Measurements from ENCODE around the gene CLEC2D.

CLEC2D gene

DNA sequence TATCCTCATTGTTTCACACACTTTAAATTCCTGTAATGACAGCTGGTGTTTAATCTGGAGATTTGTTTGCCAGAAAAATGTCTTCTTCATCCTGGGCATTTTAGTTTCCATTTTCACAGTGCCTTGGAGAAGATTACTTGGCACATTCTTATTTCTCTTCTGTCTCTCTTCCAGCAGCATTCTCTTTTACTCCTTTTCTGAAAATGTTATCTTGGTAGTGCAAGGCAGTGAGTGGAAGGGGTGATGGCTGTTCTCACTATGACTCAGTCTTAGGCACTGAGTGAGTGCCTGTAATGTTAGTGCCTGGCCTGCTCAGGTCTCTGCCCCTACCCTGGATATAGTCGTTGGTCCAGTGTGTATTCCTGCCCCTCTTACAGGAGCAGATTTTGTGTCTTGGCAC lies 50.3 kb downstream of the CLEC2D start:
- no peak overlapping the region for H3K9ac ChIP-seq (ENCODE audit: low read length)

DNA sequence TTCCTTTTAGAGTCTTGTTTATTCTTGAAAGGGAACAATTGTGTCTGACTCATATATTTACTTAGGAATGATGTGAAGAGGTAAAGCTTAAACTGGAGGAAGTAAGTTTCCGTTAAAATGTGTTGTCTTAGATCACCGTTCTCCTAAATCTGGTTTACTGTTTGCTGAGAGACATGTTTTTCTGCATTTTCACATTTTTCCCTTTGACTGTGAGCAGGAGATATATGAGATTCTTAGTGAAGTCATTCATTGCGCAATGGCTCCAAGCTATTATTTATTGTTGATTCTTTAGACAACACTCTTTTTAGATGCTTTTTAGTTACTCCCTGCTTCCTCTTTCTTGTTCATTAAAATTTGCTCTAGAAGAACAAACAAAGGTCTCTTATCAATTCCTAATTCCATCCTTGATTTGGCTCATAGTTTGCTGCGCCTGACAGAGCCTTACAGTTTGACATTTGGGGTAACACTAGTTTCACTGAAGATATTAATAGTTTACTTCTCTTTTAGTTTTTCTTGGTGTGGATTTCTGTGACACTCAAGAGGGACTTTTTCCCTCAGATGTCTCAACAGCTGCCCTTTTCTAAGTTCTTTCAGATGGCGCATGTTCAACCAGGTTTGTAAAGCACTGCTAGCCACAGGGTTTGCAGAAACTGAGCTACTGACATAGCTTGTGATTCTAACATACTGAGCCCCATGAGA lies 52.0 kb downstream of the CLEC2D start:
- H3K9ac ChIP-seq (ENCODE audit: low read length) = no peak overlapping the region
- no peaks in the 10 kb centered on the region for H3K36me3 ChIP-seq (ENCODE audit: control insufficient read depth, low read depth, low read length)
- no peaks in the 10 kb centered on the region for H3K27me3 ChIP-seq (ENCODE audit: control insufficient read depth, insufficient read depth, low read length)
- H3K4me1 ChIP-seq (ENCODE audit: control insufficient read depth, low read depth, low read length) = no peaks in the 10 kb centered on the region
- H3K4me3 ChIP-seq (ENCODE audit: low read length) = no peak overlapping the region
- no peak overlapping the region for H3K27ac ChIP-seq (ENCODE audit: low read length)
- no peaks in the 10 kb centered on the region for H3K9me3 ChIP-seq (ENCODE audit: control insufficient read depth, low read depth, low read length)

More for the DNA sequence above, 50.3 kb downstream of the CLEC2D start:
- H3K9me3 ChIP-seq (ENCODE audit: control insufficient read depth, low read depth, low read length) = no peaks in the 10 kb centered on the region
- H3K36me3 ChIP-seq (ENCODE audit: control insufficient read depth, low read depth, low read length) = no peaks in the 10 kb centered on the region
- no peaks in the 10 kb centered on the region for H3K27me3 ChIP-seq (ENCODE audit: control insufficient read depth, insufficient read depth, low read length)
- H3K27ac ChIP-seq (ENCODE audit: low read length) = no peak overlapping the region
- H3K4me1 ChIP-seq (ENCODE audit: control insufficient read depth, low read depth, low read length) = no peaks in the 10 kb centered on the region
- no peak overlapping the region for H3K4me3 ChIP-seq (ENCODE audit: low read length)

DNA sequence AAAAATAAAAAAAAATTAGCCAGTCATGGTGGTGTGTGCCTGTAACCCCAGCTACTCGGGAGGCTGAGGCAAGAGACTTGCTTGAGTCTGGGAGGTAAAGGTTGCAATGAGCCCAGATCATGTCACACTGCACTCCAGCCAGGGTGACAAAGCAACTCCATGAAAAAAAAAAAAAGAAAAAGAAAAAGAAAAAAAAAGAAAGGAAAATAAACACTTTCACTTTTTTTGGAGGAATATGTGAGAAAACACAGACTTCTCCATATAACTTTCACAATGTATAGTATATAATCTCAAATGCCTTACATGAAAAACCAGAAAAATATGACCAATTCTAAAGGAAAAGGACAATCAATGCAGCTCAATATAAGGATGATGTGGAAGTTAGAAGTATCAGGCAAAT lies 54.5 kb downstream of the CLEC2D start:
- Histone ChIP-seq H3K36me3 (ENCODE audit: control insufficient read depth, low read depth, low read length) (no peaks in the 10 kb centered on the region), H3K27ac (ENCODE audit: low read length) (no peak overlapping the region), H3K4me3 (ENCODE audit: low read length) (no peak overlapping the region), H3K9ac (ENCODE audit: low read length) (no peak overlapping the region), H3K9me3 (ENCODE audit: control insufficient read depth, low read depth, low read length) (no peaks in the 10 kb centered on the region), H3K27me3 (ENCODE audit: control insufficient read depth, insufficient read depth, low read length) (no peaks in the 10 kb centered on the region), H3K4me1 (ENCODE audit: control insufficient read depth, low read depth, low read length) (no peaks in the 10 kb centered on the region)

- H3K9me3 ChIP-seq (ENCODE audit: control insufficient read depth, low read depth, low read length) = no peaks in the 10 kb centered on the region
- H3K36me3 ChIP-seq (ENCODE audit: control insufficient read depth, low read depth, low read length) = no peaks in the 10 kb centered on the region
- H3K27ac ChIP-seq (ENCODE audit: low read length) = no peak overlapping the region
- H3K4me3 ChIP-seq (ENCODE audit: low read length) = no peak overlapping the region
- no peak overlapping the region for H3K9ac ChIP-seq (ENCODE audit: low read length)
- no peaks in the 10 kb centered on the region for H3K27me3 ChIP-seq (ENCODE audit: control insufficient read depth, insufficient read depth, low read length)
- H3K4me1 ChIP-seq (ENCODE audit: control insufficient read depth, low read depth, low read length) = no peaks in the 10 kb centered on the region
Observed at GRCh38 chr12:9725213-9725870, 55.8 kb downstream of the CLEC2D start.

- no peaks in the 10 kb centered on the region for H3K27me3 ChIP-seq (ENCODE audit: control insufficient read depth, insufficient read depth, low read length)
Observed at GRCh38 chr12:9727813-9728212, 58.3 kb downstream of the CLEC2D start.

DNA sequence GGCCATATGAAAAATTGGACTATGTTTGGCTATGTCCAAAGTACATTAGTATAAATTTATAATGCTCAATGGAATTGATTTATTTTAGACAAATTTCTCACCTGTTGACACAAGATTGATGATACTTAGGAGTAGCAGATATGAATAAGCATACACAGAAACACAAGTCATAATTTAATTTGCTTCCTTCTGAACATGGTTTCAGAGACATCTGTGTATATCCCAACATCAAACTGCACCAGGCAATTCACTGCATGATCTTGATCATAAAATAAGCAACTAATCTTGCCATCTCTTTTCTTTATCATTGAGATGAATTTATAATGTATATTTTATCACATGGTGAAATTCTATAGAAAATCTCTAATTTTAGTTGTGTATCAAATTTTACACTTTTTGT lies 59.6 kb downstream of the CLEC2D start:
- H3K4me3 ChIP-seq (ENCODE audit: low read length) = no peak overlapping the region
- no peaks in the 10 kb centered on the region for H3K36me3 ChIP-seq (ENCODE audit: control insufficient read depth, low read depth, low read length)
- no peak overlapping the region for H3K9ac ChIP-seq (ENCODE audit: low read length)
- no peak overlapping the region for H3K27ac ChIP-seq (ENCODE audit: low read length)
- no peaks in the 10 kb centered on the region for H3K4me1 ChIP-seq (ENCODE audit: control insufficient read depth, low read depth, low read length)
- no peaks in the 10 kb centered on the region for H3K9me3 ChIP-seq (ENCODE audit: control insufficient read depth, low read depth, low read length)
- no peaks in the 10 kb centered on the region for H3K27me3 ChIP-seq (ENCODE audit: control insufficient read depth, insufficient read depth, low read length)

More at GRCh38 chr12:9727813-9728212, 58.3 kb downstream of the CLEC2D start:
- no peak overlapping the region for H3K27ac ChIP-seq (ENCODE audit: low read length)
- no peak overlapping the region for H3K9ac ChIP-seq (ENCODE audit: low read length)
- H3K4me3 ChIP-seq (ENCODE audit: low read length) = no peak overlapping the region
- H3K4me1 ChIP-seq (ENCODE audit: control insufficient read depth, low read depth, low read length) = no peaks in the 10 kb centered on the region
- no peaks in the 10 kb centered on the region for H3K36me3 ChIP-seq (ENCODE audit: control insufficient read depth, low read depth, low read length)
- H3K9me3 ChIP-seq (ENCODE audit: control insufficient read depth, low read depth, low read length) = no peaks in the 10 kb centered on the region

DNA sequence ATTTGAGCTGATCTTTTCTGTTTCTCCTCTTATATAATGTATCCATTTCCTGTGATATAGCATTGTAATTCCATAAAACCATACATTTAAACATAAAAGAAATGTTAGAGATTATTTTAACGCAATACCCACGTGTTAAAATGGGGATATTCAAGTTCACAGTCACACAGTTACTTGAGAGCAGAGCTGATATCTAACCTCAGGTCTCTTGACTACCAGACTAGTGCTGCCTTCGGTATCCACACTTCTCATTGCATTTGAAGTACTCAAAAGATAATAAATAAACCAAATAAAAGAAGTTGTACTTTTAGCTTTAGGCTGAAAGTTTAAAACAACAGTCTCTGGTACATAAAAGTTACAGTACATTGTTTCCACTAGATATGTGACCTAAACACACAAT lies 60.5 kb downstream of the CLEC2D start:
- H3K27ac ChIP-seq (ENCODE audit: low read length) = no peak overlapping the region
- H3K4me1 ChIP-seq (ENCODE audit: control insufficient read depth, low read depth, low read length) = no peaks in the 10 kb centered on the region
- H3K27me3 ChIP-seq (ENCODE audit: control insufficient read depth, insufficient read depth, low read length) = no peaks in the 10 kb centered on the region
- H3K9ac ChIP-seq (ENCODE audit: low read length) = no peak overlapping the region
- no peaks in the 10 kb centered on the region for H3K36me3 ChIP-seq (ENCODE audit: control insufficient read depth, low read depth, low read length)
- H3K9me3 ChIP-seq (ENCODE audit: control insufficient read depth, low read depth, low read length) = no peaks in the 10 kb centered on the region
- H3K4me3 ChIP-seq (ENCODE audit: low read length) = no peak overlapping the region

DNA sequence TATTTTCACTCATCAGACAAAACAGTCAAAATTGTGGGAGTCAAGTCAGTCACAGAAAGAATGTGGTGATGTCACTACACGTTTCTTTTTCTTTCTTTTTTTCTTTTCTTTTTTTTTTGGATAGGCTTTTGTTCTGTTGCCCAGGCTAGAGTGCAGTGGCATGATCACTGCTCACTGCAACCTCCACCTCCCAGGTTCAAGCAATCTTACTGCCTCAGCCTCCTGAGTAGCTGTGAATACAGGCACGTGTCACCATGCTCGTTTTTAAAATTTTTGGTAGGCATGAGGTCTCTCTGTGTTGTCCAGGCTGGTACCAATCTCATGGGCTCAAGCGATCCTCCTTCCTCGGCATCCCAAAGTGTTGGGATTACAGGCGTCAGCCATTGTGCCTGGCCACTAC lies 61.1 kb downstream of the CLEC2D start:
- no peaks in the 10 kb centered on the region for H3K9me3 ChIP-seq (ENCODE audit: control insufficient read depth, low read depth, low read length)
- no peak overlapping the region for H3K27ac ChIP-seq (ENCODE audit: low read length)
- H3K4me1 ChIP-seq (ENCODE audit: control insufficient read depth, low read depth, low read length) = no peaks in the 10 kb centered on the region
- no peak overlapping the region for H3K9ac ChIP-seq (ENCODE audit: low read length)
- H3K27me3 ChIP-seq (ENCODE audit: control insufficient read depth, insufficient read depth, low read length) = no peaks in the 10 kb centered on the region
- no peaks in the 10 kb centered on the region for H3K36me3 ChIP-seq (ENCODE audit: control insufficient read depth, low read depth, low read length)
- H3K4me3 ChIP-seq (ENCODE audit: low read length) = no peak overlapping the region

- Histone ChIP-seq H3K4me3 (ENCODE audit: low read length) (no peak overlapping the region), H3K9ac (ENCODE audit: low read length) (no peak overlapping the region), H3K27ac (ENCODE audit: low read length) (no peak overlapping the region), H3K36me3 (ENCODE audit: control insufficient read depth, low read depth, low read length) (no peaks in the 10 kb centered on the region), H3K27me3 (ENCODE audit: control insufficient read depth, insufficient read depth, low read length) (no peaks in the 10 kb centered on the region), H3K4me1 (ENCODE audit: control insufficient read depth, low read depth, low read length) (no peaks in the 10 kb centered on the region), H3K9me3 (ENCODE audit: control insufficient read depth, low read depth, low read length) (no peaks in the 10 kb centered on the region)
Observed at GRCh38 chr12:9731393-9731792, 61.9 kb downstream of the CLEC2D start.

GRCh38 chr12:9731797-9732196 lies 62.3 kb downstream of the CLEC2D start:
- H3K9me3 ChIP-seq (ENCODE audit: control insufficient read depth, low read depth, low read length) = no peaks in the 10 kb centered on the region
- H3K4me1 ChIP-seq (ENCODE audit: control insufficient read depth, low read depth, low read length) = no peaks in the 10 kb centered on the region
- H3K27ac ChIP-seq (ENCODE audit: low read length) = no peak overlapping the region
- H3K9ac ChIP-seq (ENCODE audit: low read length) = no peak overlapping the region
- no peak overlapping the region for H3K4me3 ChIP-seq (ENCODE audit: low read length)
- no peaks in the 10 kb centered on the region for H3K27me3 ChIP-seq (ENCODE audit: control insufficient read depth, insufficient read depth, low read length)
- H3K36me3 ChIP-seq (ENCODE audit: control insufficient read depth, low read depth, low read length) = no peaks in the 10 kb centered on the region

DNA sequence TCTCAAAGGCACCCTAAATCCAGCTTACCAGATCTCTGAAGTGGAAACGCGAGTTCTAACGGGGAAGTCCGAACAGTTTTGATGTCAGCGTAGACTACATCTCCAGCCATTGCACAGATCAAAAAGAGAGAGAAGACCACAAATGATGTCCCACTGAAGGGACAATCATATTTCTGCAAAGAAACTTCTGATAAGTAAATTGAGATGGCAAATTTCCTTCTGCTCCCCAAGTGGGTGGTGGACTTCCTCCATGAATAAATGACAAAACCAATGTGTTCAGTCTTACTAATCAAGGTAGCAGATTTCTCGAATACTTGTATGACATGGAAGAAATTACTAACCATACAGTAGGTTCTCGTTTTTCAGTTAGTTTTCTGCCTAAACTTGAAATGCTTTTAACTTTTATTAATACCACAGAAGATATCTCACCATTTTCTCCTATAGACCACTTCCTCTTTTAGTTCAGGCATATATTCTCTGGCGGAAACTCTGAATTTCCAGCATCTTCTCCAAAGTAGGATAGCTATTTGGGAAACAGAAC lies 63.5 kb downstream of the CLEC2D start, which contains the start of gene CLECL1:
Gene CLECL1, minus strand, starts transcription at position 177 of the 541 bp plus-strand sequence.
- no peak within 1 kb of the TSS for H3K9ac ChIP-seq (ENCODE audit: low read length)
- no peaks in the 10 kb centered on the region for H3K27me3 ChIP-seq (ENCODE audit: control insufficient read depth, insufficient read depth, low read length)
- H3K4me1 ChIP-seq (ENCODE audit: control insufficient read depth, low read depth, low read length) = no peaks in the 10 kb centered on the region
- H3K27ac ChIP-seq (ENCODE audit: low read length) = no peak within 1 kb of the TSS
- H3K36me3 ChIP-seq (ENCODE audit: control insufficient read depth, low read depth, low read length) = no peaks in the 10 kb centered on the region
- H3K4me3 ChIP-seq (ENCODE audit: low read length) = no peak within 1 kb of the TSS
- no peaks in the 10 kb centered on the region for H3K9me3 ChIP-seq (ENCODE audit: control insufficient read depth, low read depth, low read length)

GRCh38 chr12:9735601-9736000 lies 66.1 kb downstream of the CLEC2D start:
- no peak overlapping the region for H3K4me3 ChIP-seq (ENCODE audit: low read length)
- H3K9ac ChIP-seq (ENCODE audit: low read length) = no peak overlapping the region
- H3K27me3 ChIP-seq (ENCODE audit: control insufficient read depth, insufficient read depth, low read length) = no peaks in the 10 kb centered on the region
- H3K9me3 ChIP-seq (ENCODE audit: control insufficient read depth, low read depth, low read length) = no peaks in the 10 kb centered on the region
- no peaks in the 10 kb centered on the region for H3K36me3 ChIP-seq (ENCODE audit: control insufficient read depth, low read depth, low read length)
- no peak overlapping the region for H3K27ac ChIP-seq (ENCODE audit: low read length)
- no peaks in the 10 kb centered on the region for H3K4me1 ChIP-seq (ENCODE audit: control insufficient read depth, low read depth, low read length)

Data from iPS-18a (cell line).